GM21367 (cell line): ENCODE results near the gene TMEM33.
"Not testable (repeated sequence)": the region's sequence is repeated elsewhere in the genome, so short reads cannot be mapped to it uniquely, and the experiment has no call there.

Experiments
- ATAC-seq: cut with Tn5 transposase; IDR thresholded peaks from one replicate; pipeline ENCODE4 v1.9.1; 2021; ENCODE audit not compliant: unreplicated experiment

The TMEM33 gene

GRCh38 chr4:41934901-41935651 is at the start of gene TMEM33:
TMEM33 (plus strand) TSS chr4:41935429; CDS start chr4:41935485, 56 bp downstream.
- peak; percentile 93 for ATAC-seq

GRCh38 chr4:41885456-41885855 is 49.8 kb upstream of the TMEM33 start:
- no peak for ATAC-seq

- no peak for ATAC-seq
These were observed 48.0 kb upstream of the TMEM33 start for GRCh38 chr4:41887277-41887676.

- ATAC-seq, result no peak
These were observed 47.2 kb upstream of the TMEM33 start for GRCh38 chr4:41887821-41888686.

- no peak for ATAC-seq
These were observed 46.5 kb upstream of the TMEM33 start for GRCh38 chr4:41888687-41889074.

- ATAC-seq, result no peak
These were observed 45.9 kb upstream of the TMEM33 start for GRCh38 chr4:41889317-41889716.

DNA sequence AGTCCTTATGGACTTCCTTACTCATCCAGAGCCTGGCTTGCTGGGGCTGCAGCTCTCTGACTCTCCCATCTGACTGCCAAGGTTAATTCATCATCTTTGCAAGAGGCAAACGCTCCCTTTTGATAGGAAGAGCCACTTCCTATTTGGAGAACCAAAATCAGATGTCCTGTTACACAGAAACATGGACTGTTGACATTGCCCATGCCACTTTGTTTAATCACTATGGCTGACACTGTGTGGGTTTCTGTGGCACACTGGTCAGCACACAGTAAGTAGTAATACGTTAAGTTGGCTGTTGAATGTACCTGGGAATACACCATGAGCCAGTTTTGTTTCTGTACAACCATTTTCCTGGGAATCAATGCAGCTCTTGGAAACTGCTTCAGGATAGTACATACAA is 45.1 kb upstream of the TMEM33 start:
- no peak for ATAC-seq

GRCh38 chr4:41896648-41897047 is 38.6 kb upstream of the TMEM33 start:
- no peak for ATAC-seq

DNA sequence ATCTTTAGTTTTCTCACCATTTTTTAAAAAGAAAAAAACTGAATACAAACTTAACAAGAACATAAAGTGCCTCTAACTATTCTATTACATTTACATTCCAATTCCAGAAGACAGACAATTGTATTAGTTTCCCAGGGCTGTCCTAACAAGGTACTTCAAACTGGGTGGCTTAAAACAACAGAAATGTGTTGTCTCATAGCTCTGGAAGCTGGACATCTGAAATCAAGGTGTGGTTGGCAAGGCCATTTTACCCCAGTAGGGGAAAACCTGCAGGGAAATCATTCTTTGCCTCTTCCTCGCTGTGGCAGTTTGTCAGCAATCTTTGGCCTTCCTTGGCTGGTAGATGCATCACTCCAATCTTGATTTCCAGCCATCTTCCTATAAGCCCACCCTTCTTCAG is 37.5 kb upstream of the TMEM33 start:
- no peak for ATAC-seq

DNA sequence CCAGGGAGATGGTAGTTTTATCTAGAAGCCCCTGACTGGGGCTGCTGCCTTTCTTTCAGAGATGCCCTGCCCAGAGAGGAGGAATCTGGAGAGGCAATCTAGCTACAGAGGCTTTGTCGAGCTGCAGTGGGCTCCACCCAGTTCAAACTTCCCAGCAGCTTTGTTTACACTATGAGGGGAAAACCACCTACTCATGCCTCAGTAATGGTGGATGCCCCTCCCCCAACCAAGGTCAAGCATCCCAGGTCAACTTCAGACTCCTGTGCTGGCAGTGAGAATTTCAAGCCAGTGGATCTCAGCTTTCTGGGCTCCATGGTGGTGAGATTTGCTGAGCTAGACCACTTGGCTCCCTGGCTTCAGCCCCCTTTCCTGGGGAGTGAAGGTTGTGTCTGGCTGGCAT is 26.1 kb upstream of the TMEM33 start:
- not testable (repeated sequence) for ATAC-seq

GRCh38 chr4:41912546-41912945 is 22.7 kb upstream of the TMEM33 start:
- ATAC-seq, result no peak

- no peak for ATAC-seq
These were observed 21.7 kb upstream of the TMEM33 start for GRCh38 chr4:41913509-41913908.

DNA sequence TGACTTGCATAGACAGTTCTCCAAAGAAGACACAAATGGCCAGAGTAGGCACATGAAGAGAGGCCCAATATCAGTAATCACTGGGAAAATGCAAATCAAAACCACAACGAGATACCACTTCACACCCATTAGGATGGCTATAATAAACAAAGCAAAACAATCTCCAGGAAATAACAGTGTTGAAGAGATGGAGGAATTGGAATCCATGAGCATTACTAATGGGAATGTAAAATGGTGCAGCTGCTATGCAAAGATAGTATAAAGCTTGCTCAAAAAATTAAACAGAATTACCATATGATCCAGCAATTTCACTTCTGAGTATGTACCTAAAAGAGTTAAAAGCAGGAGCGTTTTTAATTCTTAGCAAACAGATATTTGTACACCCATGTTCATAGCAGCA is 17.0 kb upstream of the TMEM33 start:
- no peak for ATAC-seq

- ATAC-seq, result not testable (repeated sequence)
These were observed 14.8 kb upstream of the TMEM33 start for GRCh38 chr4:41920416-41920815.

- ATAC-seq, result no peak
These were observed 13.8 kb upstream of the TMEM33 start for GRCh38 chr4:41921476-41921875.

DNA sequence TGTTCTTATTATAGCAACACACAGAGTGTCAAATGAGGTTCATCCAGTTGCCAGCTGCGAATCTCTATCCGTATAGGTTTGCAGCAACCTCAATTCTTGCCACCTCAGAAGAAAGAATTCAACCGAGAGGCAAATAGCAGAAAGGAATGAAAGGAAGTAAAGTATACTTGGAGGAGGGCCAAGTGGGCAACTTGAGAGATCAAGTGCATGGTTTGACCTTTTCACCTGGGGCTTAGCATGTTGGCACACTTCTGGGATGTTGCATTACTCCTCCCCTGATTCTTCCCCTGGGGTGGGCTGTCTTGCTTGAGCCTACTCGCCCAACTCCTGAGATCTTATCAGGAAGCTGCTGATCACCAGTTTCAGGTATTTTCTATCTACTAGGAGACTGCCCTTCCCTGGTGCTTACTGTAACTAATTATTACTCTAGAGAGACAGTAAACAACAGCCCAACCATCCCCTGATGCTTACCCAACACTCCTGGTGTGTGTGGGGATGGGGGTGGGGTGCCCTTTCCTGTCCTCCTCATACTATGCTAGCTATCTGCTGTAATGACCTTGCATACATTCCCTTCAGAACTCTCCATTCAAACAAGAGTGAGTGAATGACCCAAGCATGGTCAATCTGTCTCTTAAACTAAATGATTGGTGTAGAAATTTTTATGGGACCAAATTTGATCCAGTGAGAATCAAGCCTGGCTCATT is 7.3 kb upstream of the TMEM33 start:
- ATAC-seq, result no peak

DNA sequence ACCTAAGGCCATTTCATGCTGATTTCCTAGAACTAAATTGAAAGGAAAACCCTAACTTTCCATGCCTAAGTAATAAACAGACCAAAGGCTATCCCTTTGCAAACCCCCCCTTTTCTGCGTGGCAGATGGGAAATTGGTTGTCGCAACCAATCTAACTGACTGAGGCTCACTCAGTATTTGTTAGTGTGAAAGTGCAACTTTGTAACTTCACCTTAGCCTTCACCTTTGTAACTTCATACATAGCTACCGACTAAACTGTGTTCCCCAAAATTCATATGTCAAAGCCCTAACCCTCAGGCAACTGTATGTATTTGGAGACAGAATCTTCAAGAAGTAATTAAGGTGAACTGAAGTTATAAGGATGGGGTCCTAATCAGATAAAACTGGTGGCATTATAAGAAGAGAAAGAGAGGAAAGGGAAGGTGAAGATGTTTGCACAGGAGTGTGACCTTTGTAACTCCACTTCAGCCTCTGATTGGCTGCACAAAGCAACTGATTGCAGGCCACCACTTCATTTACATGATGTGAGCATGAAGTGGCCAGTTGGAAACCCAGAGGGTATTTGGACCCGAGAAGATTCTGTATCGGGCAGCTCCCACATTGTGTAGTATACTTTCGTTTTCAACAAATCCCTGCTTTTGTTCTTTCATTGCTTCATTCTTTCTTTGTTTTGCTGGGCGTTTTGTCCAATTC is 4.9 kb upstream of the TMEM33 start:
- no peak for ATAC-seq

DNA sequence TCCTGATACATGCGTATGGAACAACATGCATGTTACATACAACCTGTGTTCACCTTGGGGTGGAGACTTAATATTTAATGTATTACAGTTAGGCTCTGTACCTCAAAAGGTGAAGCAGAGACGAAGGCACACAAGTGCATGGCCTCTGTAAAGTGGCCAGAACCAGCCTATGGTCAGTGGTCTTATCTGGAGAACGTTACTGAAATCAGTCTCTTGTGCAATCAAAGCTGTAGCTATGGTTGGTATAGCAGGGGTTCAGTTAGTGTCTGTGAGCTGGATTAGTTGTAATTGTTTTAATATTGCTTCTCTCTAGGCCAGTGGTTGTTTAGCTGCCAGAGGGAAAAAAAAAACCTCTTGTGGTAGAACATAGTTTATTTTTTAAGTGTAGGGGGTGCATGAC is 2.2 kb upstream of the TMEM33 start:
- no peak for ATAC-seq

DNA sequence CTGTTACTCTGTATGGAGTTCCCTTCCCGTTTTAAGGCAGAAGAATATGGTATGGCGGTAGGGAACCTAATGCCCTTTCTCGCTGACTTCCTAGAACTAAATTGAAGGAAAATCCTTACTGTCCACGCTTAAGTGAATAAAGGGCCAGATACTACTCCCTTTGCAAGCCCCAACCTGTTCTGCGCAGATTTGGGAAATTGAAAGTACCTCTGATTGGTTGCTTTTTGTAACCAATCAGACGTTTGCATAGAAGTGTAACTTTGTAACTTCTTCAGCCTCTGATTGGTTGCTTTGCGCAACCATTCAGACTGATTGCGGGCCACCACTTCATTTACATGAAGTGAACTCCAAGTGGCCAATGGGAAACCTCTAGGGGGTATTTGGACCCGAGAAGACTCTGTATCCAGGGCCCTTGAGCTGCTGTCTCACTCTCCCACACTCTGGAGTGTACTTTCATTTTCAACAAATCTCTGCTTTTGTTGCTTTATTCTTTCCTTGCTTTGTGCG is 1.2 kb upstream of the TMEM33 start:
- ATAC-seq, result no peak

GRCh38 chr4:41934514-41934900 is 722 bp upstream of the TMEM33 start:
- no peak for ATAC-seq

DNA sequence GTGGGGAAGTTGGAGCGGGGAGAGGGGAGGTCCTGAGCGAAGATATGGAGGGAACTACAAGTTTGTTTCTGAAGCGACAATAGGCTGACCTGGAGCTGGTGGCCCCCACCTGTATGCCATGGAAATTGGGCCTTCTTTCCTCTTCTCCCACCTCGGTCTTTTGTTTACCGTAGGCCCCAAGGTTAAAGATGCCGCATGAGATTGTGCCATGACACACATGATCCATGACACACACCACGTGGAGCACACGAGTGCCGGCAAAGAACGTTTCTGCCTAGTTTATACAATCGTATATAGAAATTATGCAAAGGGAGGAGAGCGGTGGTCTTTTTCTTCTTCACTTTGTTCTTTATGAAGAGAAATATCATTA is 408 bp downstream of the TMEM33 start:
- ATAC-seq, result no peak
